Mammary epithelial cell (primary cell): ENCODE measurements around the gene TUBB3.

Experiments
- CTCF ChIP-seq, 2 donors: IDR thresholded peaks in 1 of 2; conservative IDR thresholded peaks in 1 of 2; 2 replicates each; pipeline ENCODE4 v1.5.1; 2011 to 2012; ENCODE audit warnings: inconsistent platforms in 2 of 2, low read length in 2 of 2, mild to moderate bottlenecking in 2 of 2, control low read depth in 1 of 2, low read depth in 1 of 2; ENCODE audit not compliant: insufficient read depth in 1 of 2; ENCODE audit errors: extremely low read depth in 1 of 2
- EZH2 ChIP-seq: IDR thresholded peaks from 2 replicates; pipeline ENCODE4 v1.6.1; 2012; ENCODE audit warnings: low read length, inconsistent platforms, borderline replicate concordance

GRCh38 chr16:89952551-89952950 is 29.4 kb downstream of the TUBB3 start:
- TF ChIP-seq CTCF (conservative IDR thresholded peaks at IDR 0.05 in 1 of 2, IDR thresholded peaks at IDR 0.05 in 1 of 2; ENCODE audit: extremely low read depth in 1 of 2, insufficient read depth in 1 of 2, low read depth in 1 of 2, low read length in 2 of 2) (no peak), EZH2 (no peak)
